HepG2 (cell line): ENCODE measurements around the gene SND1.

Experiments used
- ATAD3A ChIP-seq: sonication (generic); formaldehyde crosslinking; IDR thresholded peaks from 2 replicates; pipeline ENCODE4 v1.4.0; 2020; ENCODE audit warnings: missing genetic modification reagents
- CHD4 ChIP-seq: fragments of 200-600 bp; sonication (generic); IDR thresholded peaks from 2 replicates; pipeline ENCODE4 v1.7.0; 2017; ENCODE audit warnings: mild to moderate bottlenecking, low read length, borderline replicate concordance
- ETV6 ChIP-seq: sonication (generic); formaldehyde crosslinking; conservative IDR thresholded peaks from 2 replicates; pipeline ENCODE4 v1.4.0; 2020; ENCODE audit warnings: missing genetic modification reagents
- MAFF ChIP-seq: IDR thresholded peaks from 2 replicates; pipeline ENCODE4 v1.6.1; 2011; ENCODE audit warnings: low read depth, low read length, improper control_type of control experiment
- NR2C2 ChIP-seq: sonication (generic); formaldehyde crosslinking; IDR thresholded peaks from 2 replicates; pipeline ENCODE4 v1.4.0; 2020; ENCODE audit warnings: missing genetic modification reagents, mild to moderate bottlenecking, moderate library complexity, borderline replicate concordance
- NR3C1 ChIP-seq: sonication (generic); formaldehyde crosslinking; IDR thresholded peaks from 2 replicates; pipeline ENCODE4 v1.4.0; 2020; ENCODE audit warnings: missing genetic modification reagents
- POLR2A ChIP-seq, 2 experiments: IDR thresholded peaks; 2 replicates each; pipeline ENCODE4 v1.6.1; 2011; ENCODE audit warnings: low read depth in 2 of 2, low read length in 2 of 2, mild to moderate bottlenecking in 1 of 2, moderate library complexity in 1 of 2; ENCODE audit not compliant: insufficient read depth in 1 of 2
- RBAK ChIP-seq: sonication (generic); formaldehyde crosslinking; IDR thresholded peaks from 2 replicates; pipeline ENCODE4 v1.5.1; 2020; ENCODE audit warnings: mild to moderate bottlenecking, missing genetic modification reagents
- SIN3A ChIP-seq: IDR thresholded peaks from 2 replicates; pipeline ENCODE4 v1.6.1; 2011; ENCODE audit warnings: low read depth, mild to moderate bottlenecking, control low read depth, low read length, borderline replicate concordance
- ZNF614 ChIP-seq: IDR thresholded peaks from 2 replicates; pipeline ENCODE4 v1.6.1; 2018; ENCODE audit warnings: missing biosample characterization, missing genetic modification reagents, inconsistent platforms, borderline replicate concordance

DNA sequence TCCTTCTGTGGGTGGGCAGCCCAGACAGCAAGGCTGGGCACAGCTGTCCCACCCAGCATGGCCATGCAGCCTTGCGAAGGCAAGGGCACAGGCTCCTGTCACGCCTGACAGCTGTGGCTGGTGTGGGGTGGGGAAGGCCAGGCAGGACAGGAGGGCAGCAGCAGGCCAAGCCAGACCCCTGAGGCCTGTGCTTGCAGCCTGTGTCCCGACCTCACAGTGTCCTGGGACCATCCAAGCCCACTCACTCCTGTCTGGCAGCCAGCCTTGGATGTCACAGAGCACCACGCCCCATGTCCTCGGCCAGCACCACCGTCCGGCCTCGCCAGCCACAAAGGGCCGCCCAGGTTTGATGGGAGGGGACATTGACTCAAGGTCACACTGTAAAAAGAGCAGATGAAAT is 464.7 kb downstream of the SND1 start:
- no peak for TF ChIP-seq SIN3A
- no peak for TF ChIP-seq CHD4
- no peak for TF ChIP-seq ZNF614 (CRISPR knock-in tag)
- no peak for TF ChIP-seq NR3C1
- TF ChIP-seq ATAD3A (CRISPR knock-in tag): no peak
- TF ChIP-seq ETV6 (CRISPR knock-in tag): no peak
- TF ChIP-seq POLR2A (IDR thresholded peaks at IDR 0.05; ENCODE audit: insufficient read depth in 1 of 2, low read depth in 2 of 2, low read length in 2 of 2): no peak
- no peak for TF ChIP-seq RBAK (CRISPR knock-in tag)
- TF ChIP-seq MAFF: no peak
- no peak for TF ChIP-seq NR2C2 (CRISPR knock-in tag)
